Measurements from ENCODE around the gene ITFG2.

DNA sequence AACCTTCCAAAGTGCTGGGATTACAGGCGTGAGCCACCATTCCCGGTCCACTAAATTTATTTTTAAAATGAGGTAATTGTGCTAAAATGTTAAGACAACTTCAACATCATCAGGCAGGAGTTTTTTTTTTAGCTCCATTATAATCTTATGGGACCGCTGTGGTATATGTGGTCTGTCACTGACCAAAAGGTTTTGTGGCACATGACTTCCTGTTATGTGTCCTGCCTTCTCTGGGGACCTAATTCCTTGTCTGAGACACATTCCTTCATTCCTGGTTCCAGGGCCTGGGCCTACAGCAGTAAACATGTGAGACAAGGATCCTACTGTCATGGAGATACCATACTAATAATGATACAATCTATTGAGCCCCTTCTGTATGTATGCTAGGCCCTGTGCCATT lies 39.5 kb downstream of the ITFG2 start:
- TF ChIP-seq, protein P1, sequence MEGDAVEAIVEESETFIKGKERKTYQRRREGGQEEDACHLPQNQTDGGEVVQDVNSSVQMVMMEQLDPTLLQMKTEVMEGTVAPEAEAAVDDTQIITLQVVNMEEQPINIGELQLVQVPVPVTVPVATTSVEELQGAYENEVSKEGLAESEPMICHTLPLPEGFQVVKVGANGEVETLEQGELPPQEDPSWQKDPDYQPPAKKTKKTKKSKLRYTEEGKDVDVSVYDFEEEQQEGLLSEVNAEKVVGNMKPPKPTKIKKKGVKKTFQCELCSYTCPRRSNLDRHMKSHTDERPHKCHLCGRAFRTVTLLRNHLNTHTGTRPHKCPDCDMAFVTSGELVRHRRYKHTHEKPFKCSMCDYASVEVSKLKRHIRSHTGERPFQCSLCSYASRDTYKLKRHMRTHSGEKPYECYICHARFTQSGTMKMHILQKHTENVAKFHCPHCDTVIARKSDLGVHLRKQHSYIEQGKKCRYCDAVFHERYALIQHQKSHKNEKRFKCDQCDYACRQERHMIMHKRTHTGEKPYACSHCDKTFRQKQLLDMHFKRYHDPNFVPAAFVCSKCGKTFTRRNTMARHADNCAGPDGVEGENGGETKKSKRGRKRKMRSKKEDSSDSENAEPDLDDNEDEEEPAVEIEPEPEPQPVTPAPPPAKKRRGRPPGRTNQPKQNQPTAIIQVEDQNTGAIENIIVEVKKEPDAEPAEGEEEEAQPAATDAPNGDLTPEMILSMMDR (conservative IDR thresholded peaks at IDR 0.05; ENCODE audit: low read length), result no peak
- no peak for TF ChIP-seq EZH2phosphoT487 (IDR thresholded peaks at IDR 0.05; ENCODE audit: borderline replicate concordance)

All from Loucy (cell line).